KMS-11 (cell line): ENCODE results near the gene MACO1.
"Not testable (repeated sequence)": the region's sequence is repeated elsewhere in the genome, so short reads cannot be mapped to it uniquely, and the experiment has no call there.

Source experiments
- H2AFZ ChIP-seq: fragments of 200-600 bp; sonication (generic); 2 replicates; pipeline ENCODE4 v1.6.1; 2016; ENCODE audit warnings: antibody characterized with exemption, mixed run types, low read depth
- H3K27ac ChIP-seq: fragments of 200-600 bp; sonication (generic); 2 replicates; pipeline ENCODE4 v1.6.1; 2016; ENCODE audit warnings: mild to moderate bottlenecking, mixed run types
- H3K27me3 ChIP-seq: fragments of 200-600 bp; sonication (generic); 2 replicates; pipeline ENCODE4 v1.6.1; 2017; ENCODE audit warnings: mild to moderate bottlenecking, low read depth, mixed run types, moderate library complexity; ENCODE audit not compliant: insufficient read depth
- H3K36me3 ChIP-seq: fragments of 200-600 bp; sonication (generic); 2 replicates; pipeline ENCODE4 v1.6.1; 2017; ENCODE audit warnings: mild to moderate bottlenecking, mixed run types; ENCODE audit not compliant: insufficient read depth
- H3K4me1 ChIP-seq: fragments of 200-600 bp; sonication (generic); 2 replicates; pipeline ENCODE4 v1.6.1; 2016; ENCODE audit warnings: mild to moderate bottlenecking, low read depth, mixed run types; ENCODE audit not compliant: poor library complexity, severe bottlenecking
- H3K4me2 ChIP-seq: fragments of 200-600 bp; sonication (generic); 2 replicates; pipeline ENCODE4 v1.7.0; 2016; ENCODE audit warnings: mild to moderate bottlenecking, mixed run types
- H3K4me3 ChIP-seq: fragments of 200-600 bp; sonication (generic); IDR thresholded peaks from 2 replicates; pipeline ENCODE4 v1.6.1; 2017; ENCODE audit warnings: low read depth, low read length, mixed read lengths; ENCODE audit not compliant: insufficient read depth
- H3K79me2 ChIP-seq: fragments of 200-600 bp; sonication (generic); 2 replicates; pipeline ENCODE4 v1.6.1; 2016; ENCODE audit warnings: low read depth, mixed run types; ENCODE audit not compliant: insufficient read depth
- H3K9ac ChIP-seq: fragments of 200-600 bp; sonication (generic); 2 replicates; pipeline ENCODE4 v1.6.1; 2016; ENCODE audit warnings: mild to moderate bottlenecking, mixed run types
- H4K20me1 ChIP-seq: fragments of 200-600 bp; sonication (generic); 2 replicates; pipeline ENCODE4 v1.6.1; 2016; ENCODE audit warnings: mild to moderate bottlenecking, mixed run types; ENCODE audit not compliant: insufficient read depth
- CTCF ChIP-seq: fragments of 200-600 bp; sonication (generic); conservative IDR thresholded peaks from 2 replicates; pipeline ENCODE4 v1.6.1; 2017; ENCODE audit warnings: low read depth, mild to moderate bottlenecking, antibody characterized with exemption, low read length, moderate library complexity, mixed read lengths

The MACO1 gene

GRCh38 chr1:25458541-25459298 lies 28.0 kb downstream of the MACO1 start:
- no peaks in the 10 kb centered on the region for H3K4me1 ChIP-seq
- H4K20me1 ChIP-seq: no peaks in the 10 kb centered on the region
- H3K4me3 ChIP-seq: no peak overlapping the region
- no peaks in the 10 kb centered on the region for H3K79me2 ChIP-seq
- no peak overlapping the region for H3K4me2 ChIP-seq
- no peak overlapping the region for H3K9ac ChIP-seq
- no peaks in the 10 kb centered on the region for H3K36me3 ChIP-seq
- no peaks in the 10 kb centered on the region for H3K27me3 ChIP-seq
- H3K27ac ChIP-seq: no peak overlapping the region
- TF ChIP-seq CTCF: no peak
- no peak overlapping the region for H2AFZ ChIP-seq

- H3K79me2 ChIP-seq: no peaks in the 10 kb centered on the region
- no peaks in the 10 kb centered on the region for H3K36me3 ChIP-seq
- no peak overlapping the region for H3K9ac ChIP-seq
- H3K27me3 ChIP-seq: no peaks in the 10 kb centered on the region
- no peak overlapping the region for H2AFZ ChIP-seq
- H3K4me2 ChIP-seq: no peak overlapping the region
- no peak for TF ChIP-seq CTCF
- H3K4me3 ChIP-seq: no peak overlapping the region
- H3K27ac ChIP-seq: no peak overlapping the region
- no peaks in the 10 kb centered on the region for H3K4me1 ChIP-seq
- H4K20me1 ChIP-seq: no peaks in the 10 kb centered on the region
Observed at GRCh38 chr1:25460020-25460419, 29.3 kb downstream of the MACO1 start.

GRCh38 chr1:25460816-25461215 lies 30.1 kb downstream of the MACO1 start:
- not testable (repeated sequence) for H3K79me2 ChIP-seq, H3K36me3 ChIP-seq, H2AFZ ChIP-seq, H3K27me3 ChIP-seq, H3K4me3 ChIP-seq, H3K4me2 ChIP-seq, H4K20me1 ChIP-seq, H3K4me1 ChIP-seq, H3K27ac ChIP-seq, H3K9ac ChIP-seq

GRCh38 chr1:25461849-25462248 lies 31.2 kb downstream of the MACO1 start:
- H2AFZ ChIP-seq: no peak overlapping the region
- H3K27me3 ChIP-seq: no peaks in the 10 kb centered on the region
- H3K36me3 ChIP-seq: no peaks in the 10 kb centered on the region
- H3K9ac ChIP-seq: no peak overlapping the region
- no peaks in the 10 kb centered on the region for H3K79me2 ChIP-seq
- peaks cover 8% of the 10 kb centered on the region for H3K4me1 ChIP-seq
- no peak overlapping the region for H3K4me3 ChIP-seq
- no peak overlapping the region for H3K4me2 ChIP-seq
- no peaks in the 10 kb centered on the region for H4K20me1 ChIP-seq
- H3K27ac ChIP-seq: no peak overlapping the region
- no peak for TF ChIP-seq CTCF

GRCh38 chr1:25462732-25463131 lies 32.0 kb downstream of the MACO1 start:
- H4K20me1 ChIP-seq: no peaks in the 10 kb centered on the region
- no peak overlapping the region for H3K4me2 ChIP-seq
- H2AFZ ChIP-seq: no peak overlapping the region
- no peak overlapping the region for H3K9ac ChIP-seq
- no peaks in the 10 kb centered on the region for H3K79me2 ChIP-seq
- TF ChIP-seq CTCF: no peak
- no peaks in the 10 kb centered on the region for H3K27me3 ChIP-seq
- peaks cover 17% of the 10 kb centered on the region for H3K4me1 ChIP-seq
- no peak overlapping the region for H3K27ac ChIP-seq
- H3K36me3 ChIP-seq: no peaks in the 10 kb centered on the region
- no peak overlapping the region for H3K4me3 ChIP-seq
